Brain pericyte (primary cell): ENCODE results near the gene CPXM1.
"Not testable (repeated sequence)": the region's sequence is repeated elsewhere in the genome, so short reads cannot be mapped to it uniquely, and the experiment has no call there.

Experiments used
- DNase-seq: peaks from one replicate; pipeline ENCODE4 v3.0.0-alpha.2; 2012; ENCODE audit warnings: low read depth, low spot score

The CPXM1 gene

GRCh38 chr20:2800521-2801285 is at the start of gene CPXM1:
Gene CPXM1 (minus strand): TSS chr20:2800627. CDS start chr20:2800572, 55 bp downstream.
- DNase-seq = no peak

- DNase-seq = no peak
Measured at GRCh38 chr20:2849529-2849928, 49.1 kb upstream of the CPXM1 start.

- no peak for DNase-seq
Measured at GRCh38 chr20:2847802-2848201, 47.4 kb upstream of the CPXM1 start.

DNA sequence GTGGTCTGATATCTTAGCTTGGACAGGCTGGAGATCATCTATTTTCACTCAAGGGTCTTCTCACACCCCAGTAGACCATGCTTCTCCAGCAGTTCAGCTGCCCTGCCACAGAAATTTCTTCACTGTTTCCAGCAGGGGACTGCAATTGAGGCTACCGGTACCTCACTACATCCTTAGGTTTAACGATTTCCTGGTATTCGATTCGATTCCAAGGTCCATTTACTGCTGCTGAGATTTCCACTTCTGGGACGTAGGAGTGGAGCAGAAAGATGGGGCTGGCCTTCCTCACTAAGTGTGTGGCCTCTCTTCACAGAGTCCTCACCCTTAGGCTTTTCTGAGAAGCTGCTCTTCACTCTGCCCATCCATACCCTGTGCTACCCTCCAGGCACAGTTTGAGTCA is 46.3 kb upstream of the CPXM1 start:
- DNase-seq = no peak

- DNase-seq = no peak
Measured at GRCh38 chr20:2845607-2846006, 45.2 kb upstream of the CPXM1 start.

- DNase-seq = no peak
Measured at GRCh38 chr20:2840967-2841531, 40.6 kb upstream of the CPXM1 start.

DNA sequence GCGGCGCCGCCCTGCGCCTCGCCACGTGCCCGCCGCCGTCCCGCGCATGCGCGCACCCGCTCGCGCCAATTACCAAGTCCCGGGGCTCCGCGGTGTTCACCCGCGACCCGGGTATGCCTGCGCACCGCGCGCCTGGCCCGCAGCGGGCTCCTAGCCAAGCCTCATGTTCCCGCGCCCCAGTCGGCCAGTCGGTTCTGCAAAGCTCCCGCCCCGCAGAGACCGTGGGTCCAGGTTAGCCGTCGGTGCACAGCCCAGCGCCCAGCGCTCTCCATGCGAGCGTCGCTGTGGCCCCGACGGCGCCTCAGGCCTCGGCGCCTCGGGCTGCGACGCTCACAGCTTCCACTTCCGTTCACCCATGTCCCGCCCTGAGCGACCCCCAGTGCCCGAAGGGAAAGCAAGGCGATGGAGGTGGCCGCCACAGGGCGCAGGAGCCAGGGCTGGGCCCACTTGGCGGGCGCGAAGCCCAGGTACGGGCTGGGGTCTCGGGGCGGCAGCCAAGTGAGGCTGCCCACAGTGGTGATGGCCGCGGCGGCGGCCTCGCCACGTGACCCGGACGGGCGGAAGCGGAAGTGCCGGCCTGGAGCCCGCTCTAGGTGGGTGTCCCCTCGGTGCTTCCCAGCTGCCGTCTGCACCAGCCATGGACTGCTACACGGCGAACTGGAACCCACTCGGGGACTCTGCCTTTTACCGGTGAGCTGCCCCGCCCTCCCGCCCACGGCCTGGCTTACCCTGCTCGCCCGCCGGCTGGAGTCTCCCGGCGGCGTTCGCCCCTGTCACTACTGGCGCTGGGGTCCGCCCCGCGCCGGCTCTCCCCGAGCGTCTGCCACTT is 39.9 kb upstream of the CPXM1 start, which contains the start of the genes PCED1A and VPS16:
PCED1A (minus strand) TSS at position 518 of the 829 bp plus-strand sequence. CDS start 743 bp downstream, outside the sequence.
VPS16 (plus strand) TSS at position 608 of the 829 bp plus-strand sequence; CDS start at position 638, 30 bp downstream.
- no peak for DNase-seq

DNA sequence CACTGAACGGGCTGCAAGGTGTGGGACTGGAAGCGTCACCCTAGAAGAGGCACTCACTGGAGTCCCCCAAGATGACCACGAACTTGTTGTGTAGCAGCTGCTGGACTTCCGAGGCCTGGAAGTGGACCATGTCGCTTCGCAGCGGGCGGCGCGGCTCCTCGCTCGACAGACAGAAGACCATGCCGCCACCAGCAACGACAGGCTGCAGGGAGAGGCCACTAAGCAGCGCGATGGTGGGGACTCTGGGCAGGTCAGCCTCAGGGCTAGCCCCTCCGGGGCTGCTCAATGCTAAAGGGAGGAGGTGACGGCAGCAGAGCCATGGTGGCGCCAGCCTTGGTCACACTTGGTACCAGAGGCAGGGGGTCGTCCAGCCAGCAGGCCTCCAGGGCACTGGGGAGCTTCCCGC is 39.3 kb upstream of the CPXM1 start:
- no peak for DNase-seq

DNA sequence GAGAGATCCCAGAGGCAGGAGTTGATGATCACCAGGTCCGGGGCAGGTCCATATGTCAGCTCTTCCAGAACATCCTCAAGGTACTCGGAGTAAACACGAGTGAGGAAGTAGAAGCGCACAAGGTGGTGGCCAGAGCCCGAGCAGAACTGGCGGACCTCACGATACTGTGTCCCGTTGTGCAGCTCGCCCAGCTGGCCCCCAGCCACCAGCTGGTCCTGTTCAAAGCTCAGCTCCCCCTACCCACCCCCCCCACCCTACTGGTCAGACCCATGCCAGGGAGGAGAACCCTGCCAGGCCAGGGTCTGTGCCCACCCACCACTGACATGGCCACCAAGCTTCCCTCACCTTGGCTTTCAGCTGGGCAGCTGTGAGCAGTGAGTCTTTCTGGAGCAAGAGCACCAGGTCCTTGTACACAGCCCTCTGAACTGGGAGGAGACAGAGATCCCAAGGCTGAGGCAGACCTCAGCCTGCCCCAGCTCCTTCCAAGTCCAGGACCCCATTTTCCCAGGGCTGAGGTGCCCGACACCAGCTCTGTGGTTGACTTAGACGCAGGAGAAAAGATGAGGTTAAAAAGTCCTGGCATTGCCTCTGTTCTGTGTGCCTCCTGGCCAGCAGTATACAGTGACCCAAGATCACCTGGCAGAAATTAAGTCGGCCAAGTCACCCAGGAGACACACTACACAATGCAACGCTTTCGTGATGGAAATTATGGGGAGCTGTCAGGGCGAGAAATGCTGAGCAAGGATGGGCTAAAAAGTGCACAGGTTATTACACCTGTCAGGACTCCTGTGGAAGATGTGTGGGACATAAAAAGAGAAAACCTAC is 38.6 kb upstream of the CPXM1 start:
- DNase-seq = no peak

DNA sequence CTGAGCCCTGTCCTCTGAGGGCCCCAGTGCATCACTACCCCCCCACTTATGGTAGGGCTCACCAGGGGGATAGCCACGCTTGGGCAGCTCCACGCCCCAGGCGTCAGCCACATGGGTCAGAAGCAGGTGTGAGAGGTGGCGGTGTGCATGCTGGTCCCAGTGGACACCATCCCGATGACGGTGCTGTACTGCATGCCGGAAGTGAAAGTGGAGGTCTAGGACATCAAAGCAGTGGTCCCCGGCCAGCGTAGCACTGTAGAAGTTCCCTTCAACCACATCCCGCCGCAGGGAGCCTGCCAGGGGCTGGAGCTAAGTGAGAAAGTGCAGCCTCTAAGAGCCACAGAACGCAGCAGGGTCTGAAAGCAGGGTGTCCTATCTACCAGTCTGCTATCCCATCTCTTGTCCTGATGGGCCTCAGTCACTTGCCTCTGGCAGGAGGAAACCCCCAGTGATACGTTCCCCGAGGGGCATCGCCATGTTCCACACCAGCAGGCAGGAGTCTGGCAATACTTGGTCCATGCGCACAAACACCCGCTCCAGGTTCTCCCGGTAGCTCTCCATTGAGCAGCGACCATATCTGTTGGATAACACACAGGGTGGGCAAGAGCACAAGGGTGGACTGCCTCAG is 37.9 kb upstream of the CPXM1 start:
- DNase-seq = no peak

DNA sequence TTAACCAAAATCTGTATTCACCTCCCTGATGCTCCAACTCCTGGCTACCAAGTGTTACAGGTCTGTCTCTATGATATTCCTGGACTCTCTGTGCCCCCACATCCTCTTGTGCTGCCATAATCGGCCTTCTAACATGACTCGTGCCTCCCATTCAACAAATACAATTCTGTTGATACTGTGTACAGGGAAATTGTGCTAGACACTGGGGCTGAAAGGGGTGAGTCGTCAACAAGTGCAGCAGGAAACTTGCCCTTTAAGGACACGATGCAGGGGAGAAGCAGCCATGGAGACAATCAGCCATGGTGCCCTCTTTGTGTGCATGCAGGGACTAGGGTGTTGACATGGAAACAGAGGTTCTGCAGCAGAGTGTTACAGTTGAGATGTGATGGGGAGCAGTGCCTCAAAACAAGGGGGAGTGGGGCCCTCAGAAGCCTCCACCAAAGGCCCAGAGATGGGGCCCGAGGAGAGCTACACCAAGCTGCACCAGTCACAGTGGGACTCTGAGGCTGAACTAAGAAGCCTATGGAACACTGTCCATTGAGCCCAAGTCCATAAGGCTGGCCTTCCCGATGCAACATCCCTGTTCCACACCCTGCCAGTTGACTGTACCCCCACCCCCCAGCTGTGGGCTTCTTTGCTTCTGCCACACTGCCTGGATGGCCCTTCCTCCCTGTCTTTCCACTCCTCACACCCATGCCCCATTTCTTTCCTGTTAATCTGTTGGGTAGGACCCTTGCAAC is 37.0 kb upstream of the CPXM1 start:
- no peak for DNase-seq

GRCh38 chr20:2836035-2836434 is 35.6 kb upstream of the CPXM1 start:
- no peak for DNase-seq

DNA sequence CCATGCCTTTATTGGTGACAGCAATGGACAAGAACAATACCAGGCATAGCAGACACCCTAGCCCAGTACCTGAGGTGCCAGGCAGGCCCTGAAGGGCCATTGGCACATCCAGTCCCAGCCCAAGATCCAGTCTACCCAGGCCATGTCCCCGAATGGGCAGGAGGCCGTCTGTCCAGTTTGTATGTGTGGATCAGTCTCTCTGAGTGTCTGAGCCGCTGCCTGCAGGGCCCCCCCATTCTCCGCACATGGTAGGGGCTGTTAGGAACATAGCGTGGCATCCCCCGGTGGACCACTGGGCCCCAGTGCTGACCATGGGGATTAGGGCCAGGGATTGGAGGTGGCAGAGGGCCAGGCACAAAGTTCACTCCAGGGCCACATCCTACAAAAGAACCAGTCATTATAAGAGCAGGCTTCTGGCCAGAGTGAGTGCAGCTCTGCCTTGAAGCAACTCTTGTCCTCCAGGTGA is 34.9 kb upstream of the CPXM1 start:
- DNase-seq = no peak

GRCh38 chr20:2834401-2835110 is 34.1 kb upstream of the CPXM1 start:
- no peak for DNase-seq

- no peak for DNase-seq
Measured at GRCh38 chr20:2833761-2834160, 33.3 kb upstream of the CPXM1 start.

DNA sequence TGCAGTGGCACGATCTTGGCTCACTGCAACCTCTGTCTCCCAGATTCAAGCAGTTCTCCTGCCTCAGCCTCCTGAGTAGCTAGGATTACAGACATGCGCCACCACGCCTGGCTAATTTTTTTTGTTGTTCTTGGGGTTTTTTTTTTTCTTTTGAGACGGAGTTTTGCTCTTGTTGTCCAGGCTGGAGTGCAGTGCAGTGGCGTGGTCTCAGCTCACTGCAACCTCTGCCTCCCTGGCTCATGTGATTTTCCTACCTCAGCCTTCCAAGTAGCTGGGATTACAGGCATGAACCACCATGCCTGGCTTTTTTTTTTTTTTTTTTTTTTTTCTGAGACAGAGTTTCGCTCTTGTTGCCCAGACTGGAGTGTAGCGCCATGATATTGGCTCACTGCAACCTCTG is 30.8 kb upstream of the CPXM1 start:
- DNase-seq = not testable (repeated sequence)

- no peak for DNase-seq
Measured at GRCh38 chr20:2829376-2829775, 28.9 kb upstream of the CPXM1 start.

- no peak for DNase-seq
Measured at GRCh38 chr20:2826655-2827054, 26.2 kb upstream of the CPXM1 start.

DNA sequence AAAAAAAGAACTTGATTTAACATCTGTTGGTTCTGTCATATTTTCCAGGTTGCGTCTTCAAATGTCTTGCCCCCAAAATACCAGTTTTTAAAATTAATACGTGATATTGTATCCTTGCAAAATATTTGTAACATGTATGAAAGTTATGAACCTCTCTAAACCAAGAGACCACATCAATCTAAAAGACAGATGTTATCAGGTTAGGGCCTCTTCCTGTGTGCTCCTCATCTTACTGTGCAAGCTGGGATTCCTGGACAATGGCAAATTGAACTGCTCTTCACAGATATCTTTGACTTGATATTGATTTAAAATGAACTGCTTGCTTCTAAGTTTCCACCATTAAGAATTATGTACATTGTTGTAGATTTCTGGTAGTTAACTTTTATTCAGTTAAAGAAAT is 25.3 kb upstream of the CPXM1 start:
- DNase-seq = no peak

DNA sequence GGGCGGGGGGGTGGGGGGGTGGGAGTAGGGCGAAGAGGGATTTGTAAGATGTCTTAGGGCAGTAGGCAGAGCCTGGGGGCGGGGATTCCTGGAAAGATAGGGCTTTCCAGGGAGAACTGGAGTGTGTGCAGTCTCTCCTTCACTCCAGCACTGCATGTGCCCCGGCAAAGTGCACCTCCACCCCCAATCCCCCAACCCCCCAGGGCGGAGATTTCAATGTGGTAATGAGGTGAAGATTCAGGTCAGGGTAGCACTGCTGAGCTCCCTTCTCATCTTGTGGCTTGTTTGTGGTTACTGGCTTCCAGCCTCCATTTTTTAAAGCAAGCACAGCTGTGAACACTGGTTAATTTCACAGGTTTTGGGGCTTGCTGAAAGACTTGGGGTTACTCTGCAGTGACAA is 21.6 kb upstream of the CPXM1 start:
- DNase-seq = no peak
